ENCODE measurements around the gene SFXN5.

The SFXN5 gene

GRCh38 chr2:73013936-73014335 is 57.6 kb downstream of the SFXN5 start:
- H3K36me3 ChIP-seq (ENCODE audit: insufficient read depth, low read length): no peaks in the 10 kb centered on the region
- no peaks in the 10 kb centered on the region for H3K4me1 ChIP-seq (ENCODE audit: insufficient read depth, low read length)
- H3K9me3 ChIP-seq (ENCODE audit: control insufficient read depth, insufficient read depth, low read length): no peaks in the 10 kb centered on the region

GRCh38 chr2:73009177-73009839 is 62.2 kb downstream of the SFXN5 start:
- H3K36me3 ChIP-seq (ENCODE audit: insufficient read depth, low read length): no peaks in the 10 kb centered on the region
- no peaks in the 10 kb centered on the region for H3K4me1 ChIP-seq (ENCODE audit: insufficient read depth, low read length)
- H3K9ac ChIP-seq (ENCODE audit: low read depth, low read length): no peak overlapping the region
- H3K9me3 ChIP-seq (ENCODE audit: control insufficient read depth, insufficient read depth, low read length): no peaks in the 10 kb centered on the region

More at GRCh38 chr2:73013936-73014335, 57.6 kb downstream of the SFXN5 start:
- H3K9ac ChIP-seq (ENCODE audit: low read depth, low read length): no peak overlapping the region

- H3K9me3 ChIP-seq (ENCODE audit: control insufficient read depth, insufficient read depth, low read length): no peaks in the 10 kb centered on the region
- H3K4me1 ChIP-seq (ENCODE audit: insufficient read depth, low read length): no peaks in the 10 kb centered on the region
- no peaks in the 10 kb centered on the region for H3K36me3 ChIP-seq (ENCODE audit: insufficient read depth, low read length)
- no peak overlapping the region for H3K9ac ChIP-seq (ENCODE audit: low read depth, low read length)
Measured at GRCh38 chr2:73008766-73009135, 62.8 kb downstream of the SFXN5 start.

- no peaks in the 10 kb centered on the region for H3K36me3 ChIP-seq (ENCODE audit: insufficient read depth, low read length)
- H3K9me3 ChIP-seq (ENCODE audit: control insufficient read depth, insufficient read depth, low read length): no peaks in the 10 kb centered on the region
- no peak overlapping the region for H3K9ac ChIP-seq (ENCODE audit: low read depth, low read length)
- H3K4me1 ChIP-seq (ENCODE audit: insufficient read depth, low read length): no peaks in the 10 kb centered on the region
Measured at GRCh38 chr2:73007991-73008765, 63.3 kb downstream of the SFXN5 start.

GRCh38 chr2:73006969-73007710 is 64.4 kb downstream of the SFXN5 start:
- Histone ChIP-seq H3K36me3 (ENCODE audit: insufficient read depth, low read length) (no peaks in the 10 kb centered on the region), H3K4me1 (ENCODE audit: insufficient read depth, low read length) (no peaks in the 10 kb centered on the region), H3K9ac (ENCODE audit: low read depth, low read length) (no peak overlapping the region), H3K9me3 (ENCODE audit: control insufficient read depth, insufficient read depth, low read length) (no peaks in the 10 kb centered on the region)

GRCh38 chr2:73004889-73005596 is 66.5 kb downstream of the SFXN5 start:
- no peak overlapping the region for H3K9ac ChIP-seq (ENCODE audit: low read depth, low read length)
- H3K4me1 ChIP-seq (ENCODE audit: insufficient read depth, low read length): peaks cover 5% of the 10 kb centered on the region; the same call in 1 of the 2 replicates
- no peaks in the 10 kb centered on the region for H3K9me3 ChIP-seq (ENCODE audit: control insufficient read depth, insufficient read depth, low read length)
- H3K36me3 ChIP-seq (ENCODE audit: insufficient read depth, low read length): no peaks in the 10 kb centered on the region

- Histone ChIP-seq H3K4me1 (ENCODE audit: insufficient read depth, low read length) (peaks cover 5% of the 10 kb centered on the region; the same call in 1 of the 2 replicates), H3K36me3 (ENCODE audit: insufficient read depth, low read length) (no peaks in the 10 kb centered on the region), H3K9me3 (ENCODE audit: control insufficient read depth, insufficient read depth, low read length) (no peaks in the 10 kb centered on the region), H3K9ac (ENCODE audit: low read depth, low read length) (no peak overlapping the region)
Measured at GRCh38 chr2:73004466-73004865, 67.0 kb downstream of the SFXN5 start.

GRCh38 chr2:73003027-73003426 is 68.5 kb downstream of the SFXN5 start:
- no peaks in the 10 kb centered on the region for H3K36me3 ChIP-seq (ENCODE audit: insufficient read depth, low read length)
- H3K9me3 ChIP-seq (ENCODE audit: control insufficient read depth, insufficient read depth, low read length): no peaks in the 10 kb centered on the region
- H3K4me1 ChIP-seq (ENCODE audit: insufficient read depth, low read length): peaks cover 5% of the 10 kb centered on the region; the same call in 1 of the 2 replicates
- H3K9ac ChIP-seq (ENCODE audit: low read depth, low read length): no peak overlapping the region

- H3K9ac ChIP-seq (ENCODE audit: low read depth, low read length): no peak overlapping the region
Measured at GRCh38 chr2:73000808-73001570, 70.5 kb downstream of the SFXN5 start.

GRCh38 chr2:72999729-73000725 is 71.5 kb downstream of the SFXN5 start:
- Histone ChIP-seq H3K9me3 (ENCODE audit: control insufficient read depth, insufficient read depth, low read length) (no peaks in the 10 kb centered on the region), H3K4me1 (ENCODE audit: insufficient read depth, low read length) (peaks cover 5% of the 10 kb centered on the region; the same call in 1 of the 2 replicates), H3K9ac (ENCODE audit: low read depth, low read length) (no peak overlapping the region), H3K36me3 (ENCODE audit: insufficient read depth, low read length) (no peaks in the 10 kb centered on the region)

More at GRCh38 chr2:73000808-73001570, 70.5 kb downstream of the SFXN5 start:
- Histone ChIP-seq H3K36me3 (ENCODE audit: insufficient read depth, low read length) (no peaks in the 10 kb centered on the region), H3K4me1 (ENCODE audit: insufficient read depth, low read length) (peaks cover 5% of the 10 kb centered on the region; the same call in 1 of the 2 replicates), H3K9me3 (ENCODE audit: control insufficient read depth, insufficient read depth, low read length) (no peaks in the 10 kb centered on the region)

GRCh38 chr2:72998724-72999123 is 72.8 kb downstream of the SFXN5 start:
- H3K9ac ChIP-seq (ENCODE audit: low read depth, low read length): no peak overlapping the region
- no peaks in the 10 kb centered on the region for H3K36me3 ChIP-seq (ENCODE audit: insufficient read depth, low read length)

GRCh38 chr2:72998234-72998651 is 73.3 kb downstream of the SFXN5 start:
- Histone ChIP-seq H3K36me3 (ENCODE audit: insufficient read depth, low read length) (no peaks in the 10 kb centered on the region), H3K4me1 (ENCODE audit: insufficient read depth, low read length) (peaks cover 7% of the 10 kb centered on the region; the same call in 1 of the 2 replicates), H3K9ac (ENCODE audit: low read depth, low read length) (no peak overlapping the region), H3K9me3 (ENCODE audit: control insufficient read depth, insufficient read depth, low read length) (no peaks in the 10 kb centered on the region)

More at GRCh38 chr2:72998724-72999123, 72.8 kb downstream of the SFXN5 start:
- Histone ChIP-seq H3K4me1 (ENCODE audit: insufficient read depth, low read length) (peaks cover 5% of the 10 kb centered on the region; the same call in 1 of the 2 replicates), H3K9me3 (ENCODE audit: control insufficient read depth, insufficient read depth, low read length) (no peaks in the 10 kb centered on the region)

Data from ES-I3 (cell line).